ENCODE measurements around the gene EXPH5.

EXPH5 gene

DNA sequence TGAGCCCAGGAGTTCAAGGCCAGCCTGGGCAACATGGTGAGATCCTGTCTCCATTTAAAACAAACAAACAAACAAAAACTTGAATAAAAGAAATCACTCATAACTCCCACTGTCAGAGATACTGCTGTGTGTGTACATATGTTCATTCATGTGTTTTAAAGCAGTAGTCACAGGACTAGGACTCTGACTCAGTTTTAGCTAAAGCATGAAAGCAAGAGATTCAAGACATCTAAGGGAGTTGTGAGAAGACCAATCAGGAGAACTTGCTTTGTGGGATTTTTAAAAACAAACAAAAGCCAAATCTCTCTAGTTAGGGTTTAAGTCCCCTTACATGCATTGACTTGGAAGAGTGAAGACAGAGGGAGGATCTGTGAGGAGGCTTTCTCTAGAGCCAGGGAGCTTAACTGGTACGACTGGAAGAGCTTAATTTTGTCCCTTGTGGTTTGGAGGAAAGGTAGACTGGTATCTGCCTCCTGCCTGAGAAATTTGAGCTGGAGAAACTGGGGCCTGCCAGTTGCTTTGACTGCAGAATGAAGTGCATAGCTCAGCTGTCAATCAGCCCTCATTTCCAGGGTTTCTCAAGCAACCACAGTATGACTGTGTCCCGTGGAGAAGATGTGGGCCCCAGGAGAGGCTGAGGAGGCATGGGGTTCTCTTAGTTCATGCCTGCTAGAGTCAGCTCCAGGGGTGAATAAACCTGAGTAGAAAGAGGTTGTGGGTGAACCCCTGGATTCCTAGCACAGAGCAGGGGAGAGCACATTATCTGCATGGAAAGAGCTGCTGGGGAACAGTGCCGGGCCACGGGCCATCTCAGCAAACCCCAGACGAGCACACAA is 30.6 kb downstream of the EXPH5 start:
- DNase-seq (ENCODE audit: low read depth in 1 of 2, low spot score in 1 of 2): no peak

- no peak for DNase-seq (ENCODE audit: low read depth in 1 of 2, low spot score in 1 of 2)
Observed at GRCh38 chr11:108561535-108561991, 32.0 kb downstream of the EXPH5 start.

DNA sequence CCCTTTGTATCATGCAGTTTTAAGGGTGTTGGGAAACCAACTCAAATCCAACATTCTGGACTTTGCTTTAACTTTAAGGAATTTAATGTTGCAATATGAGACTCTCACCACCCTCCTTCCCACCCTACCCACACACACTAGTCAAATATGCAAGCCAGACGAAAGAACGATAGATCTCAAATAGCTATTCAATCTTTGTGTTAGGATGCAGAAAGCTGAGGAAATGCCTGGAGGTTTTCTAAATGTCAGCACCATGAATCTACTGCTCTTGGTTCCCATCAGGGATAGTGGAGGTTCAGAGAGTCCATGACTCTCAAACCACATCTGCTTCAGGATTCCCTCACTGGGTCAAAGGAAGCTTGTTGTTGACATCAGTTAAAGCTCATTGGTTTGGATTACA is 33.7 kb downstream of the EXPH5 start:
- no peak for DNase-seq (ENCODE audit: low read depth in 1 of 2, low spot score in 1 of 2)

DNA sequence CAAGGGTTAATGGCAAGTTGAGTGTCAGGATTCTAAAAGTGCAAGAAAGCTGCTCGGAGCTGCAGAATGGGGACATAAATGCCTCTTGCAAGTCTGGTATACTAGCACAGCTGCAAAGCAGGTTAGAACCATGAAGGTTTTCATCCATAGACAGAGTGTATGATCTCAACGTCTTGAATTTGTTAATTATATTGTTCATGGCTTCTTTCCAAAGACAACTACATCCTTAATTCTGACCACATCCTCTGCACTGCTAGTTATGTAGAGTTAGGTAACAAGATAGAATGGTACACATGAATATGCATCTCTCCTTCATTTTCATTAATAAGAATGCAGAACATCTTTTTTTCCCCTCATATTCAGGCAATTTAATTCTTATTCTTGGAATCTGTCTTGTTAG is 34.2 kb downstream of the EXPH5 start:
- no peak for DNase-seq (ENCODE audit: low read depth in 1 of 2, low spot score in 1 of 2)

DNA sequence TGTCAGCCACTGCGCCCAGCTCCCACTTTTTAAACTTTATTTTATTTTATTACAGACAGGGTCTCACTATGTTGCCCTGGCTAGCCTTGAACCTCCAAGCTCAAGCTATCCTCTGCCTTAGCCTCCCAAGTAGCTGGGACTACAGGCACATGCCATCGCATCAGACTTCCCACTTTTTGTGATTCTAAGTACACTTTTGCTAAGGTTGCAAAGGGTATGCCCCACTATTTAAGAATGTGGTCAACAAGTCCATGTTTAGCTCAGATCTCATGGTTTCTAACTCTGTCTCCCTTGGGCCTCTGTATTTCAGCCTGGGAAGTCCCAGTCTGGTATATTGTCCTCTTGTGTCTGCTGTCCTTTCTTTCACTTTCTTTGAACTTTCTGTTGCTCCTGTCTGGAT is 35.3 kb downstream of the EXPH5 start:
- DNase-seq (ENCODE audit: low read depth in 1 of 2, low spot score in 1 of 2): no peak

GRCh38 chr11:108556019-108556418 is 37.5 kb downstream of the EXPH5 start:
- DNase-seq (ENCODE audit: low read depth in 1 of 2, low spot score in 1 of 2): no peak

DNA sequence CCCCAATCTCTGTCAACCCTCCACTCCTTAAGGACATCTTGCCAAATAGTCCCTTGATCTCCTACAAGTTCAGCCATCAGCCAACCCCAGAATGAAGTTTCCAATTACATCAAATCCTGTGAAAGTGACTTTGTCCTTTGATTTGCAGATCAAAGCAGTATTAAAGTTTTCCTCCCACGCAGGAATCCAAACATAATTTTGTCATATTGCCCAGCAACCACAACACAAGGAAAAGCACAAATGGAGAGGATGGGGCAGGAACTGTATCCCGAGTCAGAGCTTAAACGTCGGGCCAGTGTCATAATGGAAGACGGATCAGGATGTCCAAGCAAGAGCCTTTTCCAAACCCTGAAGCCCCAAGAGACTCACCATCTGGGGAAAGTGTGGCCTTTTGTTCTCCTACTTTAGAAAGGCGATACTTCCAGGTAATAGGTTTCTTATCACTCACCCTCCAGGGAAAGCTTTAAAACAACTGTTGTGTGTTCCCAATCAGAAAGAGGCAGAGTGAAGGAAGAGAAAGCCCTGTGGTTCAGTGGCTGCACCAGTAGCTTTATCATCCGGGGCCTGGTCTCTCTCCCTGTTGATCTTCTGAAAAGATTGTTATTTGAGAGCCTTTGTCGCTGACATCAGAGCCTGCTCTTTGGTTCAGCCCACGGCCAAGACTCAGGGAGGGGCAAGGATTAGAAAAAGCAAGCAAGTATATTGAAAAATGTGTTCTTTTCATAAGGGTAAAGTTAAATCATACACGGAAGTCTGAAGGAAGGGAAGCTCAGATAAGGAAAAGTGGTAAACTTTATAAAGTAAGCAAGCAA is 41.7 kb downstream of the EXPH5 start:
- DNase-seq (ENCODE audit: low read depth in 1 of 2, low spot score in 1 of 2): no peak

DNA sequence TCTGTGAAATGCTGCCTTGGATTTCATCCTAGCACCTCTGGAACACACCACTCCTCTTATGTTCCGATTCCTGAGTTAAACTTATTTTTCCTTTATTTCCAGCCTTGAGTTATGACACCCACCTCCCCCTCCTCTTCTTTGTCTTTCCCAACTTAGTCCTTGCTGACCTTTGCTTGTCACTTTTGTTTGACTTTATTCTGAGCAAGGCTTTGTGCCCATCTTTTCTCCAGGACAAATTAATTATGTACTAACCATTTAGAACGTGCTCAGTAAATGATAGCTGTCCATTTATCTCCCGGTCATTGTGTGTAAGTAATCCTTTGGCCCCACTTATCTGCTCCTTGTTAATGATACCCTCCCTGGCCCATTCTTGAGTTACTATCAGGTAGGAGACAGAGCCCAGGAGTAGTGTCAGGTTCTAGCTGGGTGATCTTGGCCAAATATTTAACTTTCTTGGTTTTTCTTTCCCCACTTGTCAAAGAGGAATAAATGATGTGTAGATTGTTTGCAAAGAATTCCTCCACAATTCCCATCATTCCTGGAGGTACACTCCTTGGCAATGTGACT is 44.2 kb downstream of the EXPH5 start:
- no peak for DNase-seq (ENCODE audit: low read depth in 1 of 2, low spot score in 1 of 2)

- DNase-seq (ENCODE audit: low read depth in 1 of 2, low spot score in 1 of 2): no peak
Observed at GRCh38 chr11:108545909-108546501, 47.6 kb downstream of the EXPH5 start.

DNA sequence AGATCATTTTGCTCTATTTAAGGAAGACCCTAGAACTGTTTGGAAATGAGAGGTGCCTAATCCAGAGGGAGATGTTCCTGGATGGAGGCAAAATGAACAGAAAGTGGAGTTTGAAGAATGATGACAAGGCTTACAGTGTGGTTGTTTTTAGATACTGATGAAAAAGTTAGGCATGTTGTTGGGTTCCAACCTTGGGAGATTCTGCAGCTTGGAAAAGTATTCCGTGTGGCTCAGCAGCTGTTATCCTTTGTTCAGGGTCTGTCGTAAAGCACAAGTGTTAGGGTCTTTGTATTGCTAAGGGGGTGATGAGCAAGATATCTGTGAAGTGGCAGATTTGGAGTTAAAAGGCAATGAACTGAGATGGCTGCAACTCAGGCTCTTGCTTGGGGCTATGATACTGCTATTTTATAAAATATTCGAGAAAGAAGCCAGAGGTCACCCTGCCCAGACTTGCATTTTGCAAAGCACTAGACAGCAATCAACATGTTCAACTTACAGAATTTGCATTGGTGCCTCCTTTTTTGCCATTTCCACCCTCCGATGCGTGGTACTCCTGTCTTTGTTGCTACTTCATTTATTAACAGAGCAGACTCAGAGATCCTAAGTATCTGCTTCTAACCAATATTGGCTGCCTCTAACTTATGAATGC is 50.1 kb downstream of the EXPH5 start:
- no peak for DNase-seq (ENCODE audit: low read depth in 1 of 2, low spot score in 1 of 2)

GRCh38 chr11:108541531-108541930 is 52.0 kb downstream of the EXPH5 start:
- DNase-seq (ENCODE audit: low read depth in 1 of 2, low spot score in 1 of 2): no peak

DNA sequence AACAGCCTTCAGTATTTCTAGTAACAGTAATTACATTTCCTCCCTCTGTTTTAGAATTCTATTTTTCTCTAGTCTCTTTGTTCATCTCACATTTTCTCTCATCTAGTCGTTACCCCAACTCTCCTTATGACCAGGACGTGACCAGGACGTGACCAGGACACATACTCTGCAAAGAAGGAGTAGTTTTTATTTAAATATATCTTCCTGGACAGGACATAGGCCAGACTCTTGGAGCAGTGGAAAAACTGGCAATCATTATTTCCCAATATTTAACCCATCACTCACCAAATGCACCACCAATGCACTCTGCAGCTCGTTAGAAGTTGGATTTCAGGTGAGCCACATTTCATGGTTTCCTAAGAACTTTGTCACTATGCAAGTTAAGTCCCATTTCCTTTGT is 55.1 kb downstream of the EXPH5 start:
- no peak for DNase-seq (ENCODE audit: low read depth in 1 of 2, low spot score in 1 of 2)

- no peak for DNase-seq (ENCODE audit: low read depth in 1 of 2, low spot score in 1 of 2)
Observed at GRCh38 chr11:108538022-108538424, 55.5 kb downstream of the EXPH5 start.

DNA sequence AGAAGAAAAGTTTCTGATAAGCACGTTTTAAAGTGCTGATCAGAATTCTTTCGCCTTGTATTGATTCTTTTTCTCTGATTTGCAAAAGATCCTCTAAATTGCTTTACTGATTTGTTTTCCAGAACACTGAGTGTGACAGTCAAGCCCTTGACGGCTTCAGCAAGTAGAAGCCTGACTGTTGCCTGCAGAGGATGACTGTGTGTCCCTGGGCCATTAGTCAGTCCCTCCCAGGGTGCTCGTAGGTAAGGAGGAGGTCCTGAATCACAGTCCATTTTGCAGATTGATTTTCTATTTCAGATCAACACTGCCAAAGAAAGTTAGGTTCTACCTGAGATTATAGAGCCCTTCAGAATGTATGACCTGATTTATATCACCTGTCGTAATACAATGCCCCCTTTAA is 56.8 kb downstream of the EXPH5 start:
- no peak for DNase-seq (ENCODE audit: low read depth in 1 of 2, low spot score in 1 of 2)

DNA sequence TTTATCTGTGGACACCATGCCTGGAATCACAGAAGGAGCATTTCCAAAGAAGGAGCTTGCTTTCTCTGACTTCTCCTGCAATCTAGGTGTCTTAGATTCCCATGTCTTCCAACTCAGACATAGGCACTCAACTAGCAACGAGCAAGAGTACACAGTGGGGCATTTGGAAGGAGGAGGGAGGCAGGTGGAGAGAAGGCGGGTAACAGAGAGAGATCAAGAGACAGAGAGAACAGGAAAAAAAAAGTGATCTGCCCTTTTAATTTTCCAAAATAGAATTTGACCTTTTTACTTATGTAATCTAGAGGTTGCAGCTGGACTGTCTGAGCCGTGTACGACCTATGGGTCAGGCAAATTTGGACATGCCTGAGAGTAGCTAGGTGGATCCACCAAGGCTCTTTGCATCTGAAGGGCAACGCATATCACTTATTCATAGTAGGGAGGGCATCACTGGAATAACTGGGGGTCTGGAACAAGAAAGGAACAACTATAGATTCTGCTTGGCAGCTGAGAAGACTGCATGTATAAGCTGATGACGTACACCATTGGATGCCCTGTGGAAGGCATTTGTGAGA is 58.1 kb downstream of the EXPH5 start:
- DNase-seq (ENCODE audit: low read depth in 1 of 2, low spot score in 1 of 2): no peak

DNA sequence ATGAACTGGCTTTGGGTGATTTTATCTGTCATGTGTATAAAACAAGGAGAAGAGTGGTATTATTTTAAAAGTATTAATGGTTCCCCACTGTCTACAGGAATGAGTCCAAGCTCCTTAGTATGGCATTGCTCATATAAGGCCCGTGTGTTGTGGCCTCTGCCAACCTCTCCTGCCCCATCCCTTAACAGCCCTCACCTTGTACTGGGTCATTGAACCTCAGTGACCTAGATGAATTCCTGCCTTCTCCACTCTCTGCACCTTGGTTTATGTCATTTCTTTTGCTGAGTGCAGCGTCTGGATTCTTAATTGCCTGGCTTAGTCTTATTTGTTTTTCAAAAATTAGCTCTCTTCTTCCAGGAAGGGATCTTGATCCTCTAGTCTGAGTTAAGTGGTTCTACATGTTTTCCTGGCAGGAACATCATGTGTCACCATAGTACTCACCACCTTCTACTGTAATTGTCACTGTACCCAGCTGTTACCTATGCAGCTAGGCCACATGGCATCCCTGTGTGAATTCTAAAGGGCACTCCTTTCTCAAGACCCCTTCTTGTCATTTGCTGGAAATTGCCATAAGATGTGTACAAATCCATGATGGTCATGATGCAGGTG is 59.2 kb downstream of the EXPH5 start:
- DNase-seq (ENCODE audit: low read depth in 1 of 2, low spot score in 1 of 2): no peak

GRCh38 chr11:108530426-108530825 is 63.1 kb downstream of the EXPH5 start:
- no peak for DNase-seq (ENCODE audit: low read depth in 1 of 2, low spot score in 1 of 2)

- no peak for DNase-seq (ENCODE audit: low read depth in 1 of 2, low spot score in 1 of 2)
Observed at GRCh38 chr11:108527382-108527781, 66.2 kb downstream of the EXPH5 start.

- DNase-seq (ENCODE audit: low read depth in 1 of 2, low spot score in 1 of 2): no peak
Observed at GRCh38 chr11:108525161-108525560, 68.4 kb downstream of the EXPH5 start.

DNA sequence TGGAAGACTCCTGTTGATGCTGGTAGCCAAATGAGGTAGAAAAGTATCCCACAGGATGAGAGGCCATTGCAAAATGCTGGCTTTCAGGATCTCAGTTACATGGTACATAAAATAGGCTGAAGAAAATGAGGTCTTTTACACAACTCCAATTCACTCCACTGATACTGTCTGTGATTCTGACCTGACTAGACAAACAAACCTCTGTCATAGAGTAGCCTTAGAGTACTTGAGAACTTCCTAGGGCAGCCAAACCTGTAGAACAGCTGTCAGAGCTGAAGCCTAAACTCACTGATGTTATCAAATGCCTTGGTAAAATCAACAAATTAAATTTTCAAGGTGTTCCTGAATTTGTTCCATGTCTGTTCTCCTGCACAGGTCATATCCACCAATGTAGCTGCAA is 69.1 kb downstream of the EXPH5 start:
- DNase-seq (ENCODE audit: low read depth in 1 of 2, low spot score in 1 of 2): no peak
